ENCODE data around the gene BHMT2.

BHMT2 gene

DNA sequence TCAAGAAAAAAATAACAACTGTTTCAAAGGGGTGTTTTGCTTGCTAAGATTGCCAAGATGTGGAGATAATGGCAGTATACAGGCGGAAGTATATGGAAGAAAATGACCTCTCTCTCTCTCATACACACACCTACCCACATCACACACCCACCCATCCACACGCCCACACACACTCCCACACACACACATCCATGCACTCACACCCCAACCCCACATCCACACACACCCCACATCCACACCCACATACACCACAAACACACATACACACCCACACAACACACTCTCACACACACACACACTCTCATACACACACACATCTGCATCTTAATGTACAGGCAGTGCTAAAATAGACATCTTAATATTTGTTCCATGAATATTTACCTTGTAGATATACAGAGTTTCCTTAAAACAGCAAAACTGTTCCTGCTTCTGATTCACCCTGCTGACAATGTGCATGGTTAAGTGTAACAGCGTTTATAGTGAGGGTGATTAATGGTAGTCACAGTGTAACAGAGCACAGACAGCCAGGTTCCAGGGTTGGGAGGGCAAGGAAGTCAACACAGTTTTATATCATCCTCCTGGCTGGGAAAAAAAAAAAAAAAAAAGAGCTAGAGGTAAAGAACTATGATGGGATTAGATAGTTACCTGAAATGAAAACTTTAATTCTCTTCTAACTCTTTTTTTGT is 8.3 kb downstream of the BHMT2 start:
- H3K4me3 ChIP-seq (ENCODE audit: control insufficient read depth, low read depth, low read length): no peak overlapping the region
- TF ChIP-seq, protein P1, sequence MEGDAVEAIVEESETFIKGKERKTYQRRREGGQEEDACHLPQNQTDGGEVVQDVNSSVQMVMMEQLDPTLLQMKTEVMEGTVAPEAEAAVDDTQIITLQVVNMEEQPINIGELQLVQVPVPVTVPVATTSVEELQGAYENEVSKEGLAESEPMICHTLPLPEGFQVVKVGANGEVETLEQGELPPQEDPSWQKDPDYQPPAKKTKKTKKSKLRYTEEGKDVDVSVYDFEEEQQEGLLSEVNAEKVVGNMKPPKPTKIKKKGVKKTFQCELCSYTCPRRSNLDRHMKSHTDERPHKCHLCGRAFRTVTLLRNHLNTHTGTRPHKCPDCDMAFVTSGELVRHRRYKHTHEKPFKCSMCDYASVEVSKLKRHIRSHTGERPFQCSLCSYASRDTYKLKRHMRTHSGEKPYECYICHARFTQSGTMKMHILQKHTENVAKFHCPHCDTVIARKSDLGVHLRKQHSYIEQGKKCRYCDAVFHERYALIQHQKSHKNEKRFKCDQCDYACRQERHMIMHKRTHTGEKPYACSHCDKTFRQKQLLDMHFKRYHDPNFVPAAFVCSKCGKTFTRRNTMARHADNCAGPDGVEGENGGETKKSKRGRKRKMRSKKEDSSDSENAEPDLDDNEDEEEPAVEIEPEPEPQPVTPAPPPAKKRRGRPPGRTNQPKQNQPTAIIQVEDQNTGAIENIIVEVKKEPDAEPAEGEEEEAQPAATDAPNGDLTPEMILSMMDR (conservative IDR thresholded peaks at IDR 0.05; ENCODE audit: control insufficient read depth, insufficient read depth, low read depth, low read length): no peak
- peak; percentile 38 for DNase-seq (ENCODE audit: low read depth)

DNA sequence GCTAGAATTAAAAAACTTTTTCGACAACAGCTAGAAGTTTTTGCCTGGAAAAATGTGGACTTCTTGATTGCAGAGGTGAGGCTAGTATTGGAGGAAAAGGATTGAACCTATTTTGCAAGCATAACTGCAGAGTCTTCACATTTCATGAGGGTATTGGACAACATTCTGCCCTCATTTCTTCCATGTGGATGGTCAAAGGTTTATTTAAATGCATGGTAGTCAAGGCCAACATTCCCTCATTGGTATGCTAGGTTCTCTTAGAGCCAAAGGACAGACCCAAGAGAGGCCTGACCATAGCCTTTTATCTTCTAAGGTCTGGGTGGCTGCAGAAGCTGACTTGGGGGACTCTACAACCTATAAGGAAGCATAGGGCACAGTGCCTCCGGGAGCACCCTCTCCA is 11.2 kb downstream of the BHMT2 start:
- TF ChIP-seq, protein P1 (conservative IDR thresholded peaks at IDR 0.05; ENCODE audit: control insufficient read depth, insufficient read depth, low read depth, low read length): no peak
- H3K4me3 ChIP-seq (ENCODE audit: control insufficient read depth, low read depth, low read length): no peak overlapping the region
- no peak for DNase-seq (ENCODE audit: low read depth)

DNA sequence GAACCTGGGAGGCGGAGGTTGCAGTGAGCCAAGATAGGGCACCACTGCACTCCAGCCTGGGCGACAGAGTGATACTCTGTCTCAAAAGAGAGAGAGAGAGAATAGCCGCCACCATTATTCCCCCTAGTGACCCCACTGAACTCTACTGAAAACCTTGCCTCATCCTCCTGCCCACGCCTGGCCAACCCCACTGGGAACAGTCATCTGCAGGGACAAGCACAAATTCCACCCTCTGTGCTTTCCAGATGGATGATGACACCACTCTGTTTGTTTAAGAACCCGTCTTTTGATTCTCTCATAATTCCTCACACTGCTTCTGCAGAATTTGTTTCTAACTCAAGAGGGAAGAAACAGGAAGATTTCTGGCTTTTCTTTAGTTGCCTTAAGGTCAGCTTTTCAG is 12.2 kb downstream of the BHMT2 start:
- no peak overlapping the region for H3K4me3 ChIP-seq (ENCODE audit: control insufficient read depth, low read depth, low read length)
- TF ChIP-seq, protein P1 (conservative IDR thresholded peaks at IDR 0.05; ENCODE audit: control insufficient read depth, insufficient read depth, low read depth, low read length): no peak
- DNase-seq (ENCODE audit: low read depth): peak; percentile 12

- H3K4me3 ChIP-seq (ENCODE audit: control insufficient read depth, low read depth, low read length): no peak overlapping the region
- DNase-seq (ENCODE audit: low read depth): no peak
- TF ChIP-seq, protein P1 (conservative IDR thresholded peaks at IDR 0.05; ENCODE audit: control insufficient read depth, insufficient read depth, low read depth, low read length): no peak
These were observed 16.5 kb downstream of the BHMT2 start for GRCh38 chr5:79086116-79086515.

- H3K4me3 ChIP-seq (ENCODE audit: control insufficient read depth, low read depth, low read length): no peak overlapping the region
- no peak for DNase-seq (ENCODE audit: low read depth)
- TF ChIP-seq, protein P1 (conservative IDR thresholded peaks at IDR 0.05; ENCODE audit: control insufficient read depth, insufficient read depth, low read depth, low read length): no peak
These were observed 18.9 kb downstream of the BHMT2 start for GRCh38 chr5:79088507-79088906.

DNA sequence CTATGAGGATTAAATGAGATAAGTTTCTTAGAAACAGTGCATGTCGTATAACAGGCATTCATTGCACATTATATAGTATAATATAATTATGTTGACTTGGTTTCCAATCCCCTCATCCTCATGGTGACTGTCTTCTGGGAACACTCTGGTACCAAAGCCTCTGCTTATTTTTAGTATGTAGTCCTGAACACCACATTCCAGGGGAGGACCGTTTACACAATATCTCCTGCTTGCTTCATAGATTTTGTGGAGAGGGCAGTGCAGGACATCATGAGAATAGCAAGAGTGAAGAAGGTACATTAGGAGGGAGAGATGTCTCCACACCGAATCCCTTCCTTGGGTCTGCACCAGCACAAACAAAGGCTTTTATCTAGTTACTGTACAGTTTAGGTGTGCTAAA is 21.5 kb downstream of the BHMT2 start:
- H3K4me3 ChIP-seq (ENCODE audit: control insufficient read depth, low read depth, low read length): no peak overlapping the region
- DNase-seq (ENCODE audit: low read depth): no peak

More for the DNA sequence above, 21.5 kb downstream of the BHMT2 start:
- TF ChIP-seq, protein P1 (conservative IDR thresholded peaks at IDR 0.05; ENCODE audit: control insufficient read depth, insufficient read depth, low read depth, low read length): no peak

Data from fibroblast of mammary gland (primary cell).